Astrocyte of the hippocampus (primary cell): Measurements from ENCODE around the gene ARHGAP6.
A peak's percentile ranks its signal among the peaks of the same experiment; 100 is the strongest.

Experiments
- DNase-seq: peaks from one replicate; pipeline ENCODE4 v3.0.0; 2011; ENCODE audit warnings: low read depth, low spot score

Gene ARHGAP6

DNA sequence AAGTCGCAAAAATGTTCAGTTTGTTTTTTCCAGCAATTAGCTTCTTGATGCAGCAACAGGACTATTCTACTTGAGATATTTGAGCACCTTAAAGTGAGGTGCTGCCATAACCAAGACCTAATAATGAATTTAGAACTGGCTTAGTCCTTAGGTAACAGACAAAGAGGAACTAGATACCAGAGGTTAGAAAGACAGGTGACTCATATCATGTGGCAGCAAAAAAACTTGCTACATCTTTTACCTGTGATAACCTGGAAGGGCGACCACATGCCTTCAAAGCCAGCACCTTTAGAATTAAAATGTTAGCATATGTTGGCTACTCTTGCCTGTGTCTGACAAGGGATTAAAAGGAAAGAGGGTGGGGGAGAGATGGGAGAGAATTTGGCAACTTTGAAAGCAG is 90.4 kb downstream of the ARHGAP6 start:
- no peak for DNase-seq

- DNase-seq: no peak
These were observed 98.0 kb downstream of the ARHGAP6 start for GRCh38 chrX:11567528-11568220.

DNA sequence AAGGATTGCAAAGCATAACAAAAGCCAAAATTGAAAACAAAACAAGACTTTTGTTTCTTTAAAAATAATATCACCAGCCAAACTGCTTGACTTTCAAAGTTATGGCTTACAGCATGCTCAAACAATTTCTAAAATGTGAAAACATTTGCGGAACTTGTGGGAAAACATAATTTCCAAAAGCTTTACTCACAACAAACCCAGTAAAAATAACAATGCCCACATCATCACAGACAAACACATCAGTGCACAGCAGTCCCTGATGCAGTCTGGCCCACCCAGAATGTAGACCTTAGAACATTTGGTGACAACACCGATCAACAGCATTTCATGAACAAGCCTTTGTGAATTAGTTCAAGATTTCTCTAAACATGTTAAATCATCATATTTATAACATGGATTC is 98.9 kb downstream of the ARHGAP6 start:
- DNase-seq: no peak

DNA sequence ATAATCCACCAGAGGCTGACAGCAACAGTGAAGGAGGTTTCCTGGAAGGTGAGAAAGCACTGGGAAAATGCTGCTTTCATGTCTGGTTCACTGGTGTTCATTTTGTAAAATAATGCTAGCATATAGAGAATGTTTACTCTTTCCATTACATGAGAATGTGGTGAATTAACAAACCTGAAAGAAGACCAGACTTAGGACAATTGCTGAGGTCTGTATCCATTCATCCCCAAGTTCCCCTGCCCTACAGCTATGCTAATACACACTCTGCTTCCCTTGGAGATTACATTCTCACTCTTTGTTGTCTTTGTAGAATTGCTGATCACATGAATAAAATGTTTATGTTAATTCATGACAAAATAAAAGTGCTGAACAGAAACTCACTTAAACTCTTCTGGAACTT is 99.5 kb downstream of the ARHGAP6 start:
- DNase-seq: no peak

DNA sequence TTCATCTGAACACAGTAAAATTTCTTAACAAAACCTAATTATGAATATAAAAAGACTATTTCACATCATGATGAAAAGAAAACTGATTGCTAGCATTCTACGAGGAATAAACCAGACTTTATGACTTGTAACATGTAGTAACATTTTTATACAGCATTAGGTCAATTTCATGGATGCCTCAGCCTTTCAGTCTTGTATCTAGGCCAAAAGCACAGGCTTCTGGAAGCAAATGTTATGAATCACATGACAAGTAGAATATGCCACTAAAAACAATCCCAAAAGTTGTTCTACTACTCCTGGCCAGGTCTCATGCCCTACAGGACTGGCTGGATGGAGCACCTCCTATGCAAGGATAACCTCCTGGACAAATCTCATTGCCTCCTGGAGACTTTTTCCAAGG is 101.2 kb downstream of the ARHGAP6 start:
- DNase-seq: no peak

DNA sequence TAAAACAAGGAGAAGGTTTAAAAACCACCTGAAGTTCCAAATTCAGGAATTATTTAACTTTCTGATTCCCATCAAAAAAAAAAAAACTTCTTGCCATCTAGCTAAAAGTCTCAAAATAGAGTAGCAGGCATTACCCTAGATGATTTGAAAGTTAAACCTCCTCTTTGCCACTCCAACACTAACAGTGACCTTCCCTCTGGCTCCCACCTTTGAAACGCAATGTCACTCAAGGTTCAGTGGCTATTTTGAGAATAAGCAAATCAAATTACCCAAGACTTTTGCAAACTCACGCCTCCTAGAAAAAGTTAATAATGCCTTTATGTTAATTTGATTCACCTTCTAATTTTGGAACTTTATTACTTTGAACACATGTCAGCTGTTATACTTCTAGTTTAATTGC is 103.2 kb downstream of the ARHGAP6 start:
- DNase-seq: no peak

DNA sequence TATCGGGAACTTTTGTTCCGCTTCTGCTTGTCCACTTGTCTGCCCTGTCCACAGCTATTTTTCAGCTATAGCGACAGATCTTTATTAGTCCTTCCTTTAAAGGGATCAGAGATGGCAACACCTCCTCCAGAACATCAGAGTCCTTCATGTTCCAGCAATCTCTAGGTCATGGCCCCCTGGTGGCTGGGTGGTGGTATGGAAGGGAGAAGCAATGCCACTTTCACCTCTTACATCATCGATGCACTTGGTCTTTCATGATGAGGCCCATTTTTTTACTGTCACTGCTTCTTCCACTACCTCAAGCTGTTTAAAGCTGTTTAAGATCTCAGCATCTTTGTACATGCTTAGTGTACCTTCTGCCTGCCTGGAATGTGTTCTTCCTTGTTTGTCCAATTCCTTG is 106.7 kb downstream of the ARHGAP6 start:
- no peak for DNase-seq

DNA sequence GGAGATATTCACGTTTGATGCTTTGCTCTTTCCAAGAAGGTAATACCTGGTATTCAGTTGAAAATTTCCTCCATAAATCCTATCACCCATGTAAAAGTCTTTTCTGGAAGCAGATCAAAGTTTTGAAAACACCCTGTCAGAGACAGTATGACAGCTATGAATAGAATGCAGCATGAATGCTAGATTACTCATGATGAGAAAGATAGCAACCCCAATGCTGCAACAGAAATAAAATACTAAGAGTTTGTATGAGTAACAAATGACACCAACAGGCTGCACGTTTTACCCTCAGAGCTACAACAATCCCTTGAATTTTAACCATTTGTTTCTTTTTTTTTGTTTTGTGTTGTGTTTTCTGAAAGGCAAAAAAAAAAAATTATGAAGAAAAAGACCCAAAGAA is 108.6 kb downstream of the ARHGAP6 start:
- DNase-seq: peak; percentile 39

GRCh38 chrX:11555759-11556158 is 110.0 kb downstream of the ARHGAP6 start:
- DNase-seq: no peak

GRCh38 chrX:11553594-11553993 is 112.1 kb downstream of the ARHGAP6 start:
- no peak for DNase-seq

GRCh38 chrX:11551151-11551550 is 114.6 kb downstream of the ARHGAP6 start:
- DNase-seq: no peak

DNA sequence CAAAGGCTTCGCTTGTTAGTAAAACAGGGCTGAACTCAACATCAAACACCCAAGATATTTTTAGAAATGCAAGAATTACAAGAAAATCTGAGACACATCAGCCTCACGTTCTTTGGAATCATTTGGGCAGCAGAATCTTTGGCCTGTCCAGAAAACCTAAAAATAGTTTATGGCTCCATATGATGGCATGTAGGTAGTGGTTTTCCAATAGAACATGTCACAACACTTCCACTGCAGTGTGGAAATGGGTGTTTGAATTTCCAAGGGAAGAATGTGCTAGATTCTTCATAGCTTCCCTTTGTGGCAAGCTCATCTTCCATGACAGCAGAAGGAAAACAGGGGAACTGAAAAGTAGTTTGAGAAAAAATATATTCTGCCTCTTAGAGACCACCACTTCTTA is 118.8 kb downstream of the ARHGAP6 start:
- no peak for DNase-seq

- DNase-seq: no peak
These were observed 122.5 kb downstream of the ARHGAP6 start for GRCh38 chrX:11543249-11543648.

- DNase-seq: no peak
These were observed 124.2 kb downstream of the ARHGAP6 start for GRCh38 chrX:11541510-11541909.

- DNase-seq: no peak
These were observed 125.0 kb downstream of the ARHGAP6 start for GRCh38 chrX:11540532-11541377.

DNA sequence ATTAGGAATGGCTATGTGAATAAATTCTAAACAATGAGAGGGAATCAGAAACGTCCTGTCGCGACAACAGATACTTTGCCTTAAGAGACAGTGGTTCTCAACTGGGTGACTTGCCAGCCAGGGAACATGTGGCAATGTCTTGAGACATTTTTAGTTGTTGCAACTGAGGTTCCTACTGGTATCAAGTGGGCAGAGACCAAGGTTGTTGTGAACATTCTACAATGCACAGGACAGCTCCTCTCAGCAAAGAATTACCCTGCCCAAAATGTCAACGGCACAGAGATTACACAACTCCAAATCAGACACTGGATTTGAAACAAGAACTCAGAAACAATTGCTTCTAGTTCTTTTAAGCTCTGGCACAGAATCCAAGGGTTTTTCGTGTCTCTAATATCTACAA is 128.6 kb downstream of the ARHGAP6 start:
- DNase-seq: no peak

DNA sequence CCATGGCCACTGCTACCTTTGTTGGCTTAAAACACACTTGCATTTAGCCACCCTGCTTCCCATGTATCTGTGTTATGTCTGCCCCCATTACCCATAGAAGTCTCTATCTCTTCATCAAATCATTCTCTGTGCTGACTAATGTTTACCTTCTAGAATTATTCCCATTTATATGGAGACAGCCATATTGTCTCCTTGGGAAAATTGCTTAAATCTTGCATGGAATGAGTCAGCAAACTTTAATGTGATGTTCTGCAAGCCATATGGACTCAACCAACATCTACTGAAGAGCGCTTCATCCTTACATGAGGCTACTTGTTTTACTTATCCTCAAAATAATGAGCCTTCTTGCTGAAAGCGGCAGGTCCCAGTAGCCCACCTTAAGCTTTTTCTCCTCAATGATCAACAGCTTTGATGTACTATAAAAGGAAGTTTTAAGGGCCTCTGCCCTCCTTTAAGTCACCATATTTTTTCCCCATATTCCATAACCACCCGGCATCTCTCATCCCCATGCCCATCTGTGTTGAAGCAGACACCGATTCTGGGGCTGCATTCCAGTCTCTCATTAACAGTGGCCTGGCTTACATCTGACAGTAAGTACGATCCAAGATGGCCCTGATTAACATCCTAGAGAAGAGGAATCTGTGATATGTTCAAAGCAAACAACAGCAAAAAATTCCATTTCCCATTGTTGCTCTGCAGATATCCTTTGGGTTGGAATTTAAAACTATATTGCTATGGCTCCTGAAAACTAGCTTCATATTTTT is 130.4 kb downstream of the ARHGAP6 start:
- no peak for DNase-seq

DNA sequence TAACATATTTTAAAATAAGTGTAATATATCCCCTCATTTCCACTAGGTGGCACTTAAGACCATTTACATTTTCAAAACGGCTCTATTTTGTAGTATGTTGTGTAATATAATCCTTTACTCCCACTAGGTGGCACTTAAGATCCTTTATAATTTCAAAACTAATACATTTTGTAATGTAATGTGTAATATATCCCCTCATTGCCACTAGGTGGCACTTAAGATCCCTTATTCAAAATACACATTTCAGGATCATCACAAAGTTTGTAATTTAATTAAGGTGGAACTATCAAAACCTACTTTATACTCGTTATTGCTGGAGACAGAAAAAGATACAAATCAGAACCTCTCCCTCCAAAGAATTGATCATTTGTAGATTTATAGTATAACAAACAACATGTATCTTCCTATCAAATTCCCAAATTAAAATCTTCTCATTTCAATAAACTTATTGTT is 132.5 kb downstream of the ARHGAP6 start:
- peak; percentile 70 for DNase-seq

DNA sequence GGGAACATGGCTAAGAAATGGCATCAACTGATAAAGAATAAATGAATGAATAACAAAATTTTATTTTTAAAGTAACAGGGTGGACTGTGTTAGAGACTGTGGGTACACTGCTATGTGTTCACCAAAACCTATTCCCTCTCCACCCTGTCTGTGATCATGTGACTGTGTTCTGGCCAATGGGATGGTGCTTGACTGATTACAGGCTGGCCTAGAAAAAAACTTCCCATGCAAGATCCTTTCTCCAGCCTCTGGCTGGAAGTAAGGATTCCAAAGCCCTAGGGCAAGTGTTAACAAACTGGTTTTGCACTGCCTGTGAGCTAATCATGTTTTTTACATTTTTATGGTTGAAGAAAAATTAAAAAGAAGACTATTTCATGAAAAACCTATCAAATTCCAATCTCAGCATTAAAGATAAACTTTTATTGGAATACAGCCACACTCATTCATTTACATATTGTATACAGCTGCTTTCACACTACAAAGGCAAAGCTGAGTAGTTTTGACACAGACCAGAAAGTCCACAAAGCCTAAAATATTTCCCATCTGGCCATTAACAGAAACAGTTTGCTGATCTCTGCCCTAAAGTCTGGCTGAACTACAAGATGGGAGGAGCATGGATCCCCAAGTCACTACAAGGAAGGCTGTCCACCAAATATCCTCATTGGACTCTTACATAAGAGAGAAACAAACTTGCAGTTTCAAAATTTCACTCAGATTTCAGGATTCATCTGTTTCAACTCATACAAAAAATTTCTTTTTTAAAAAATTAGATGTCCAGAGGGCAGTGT is 133.2 kb downstream of the ARHGAP6 start:
- DNase-seq: no peak

DNA sequence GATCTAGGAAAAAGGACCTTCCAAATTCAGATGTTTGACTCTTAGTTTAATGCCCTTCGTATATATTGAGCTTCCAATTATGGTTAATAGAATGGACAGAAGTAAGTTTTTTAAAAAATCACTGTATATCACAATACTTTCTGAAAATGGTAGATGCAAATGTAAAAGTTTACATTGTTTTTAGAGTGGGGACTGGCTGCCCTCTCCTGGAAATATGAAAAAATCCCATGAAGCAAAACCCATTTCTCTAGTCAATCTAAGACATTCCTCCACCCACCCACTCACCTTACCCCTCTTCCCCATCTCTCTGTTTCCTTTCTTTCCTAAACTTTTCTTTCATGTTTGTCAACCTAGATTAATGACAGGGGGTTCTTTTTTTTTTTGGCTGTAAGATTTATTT is 134.5 kb downstream of the ARHGAP6 start:
- peak; percentile 30 for DNase-seq

DNA sequence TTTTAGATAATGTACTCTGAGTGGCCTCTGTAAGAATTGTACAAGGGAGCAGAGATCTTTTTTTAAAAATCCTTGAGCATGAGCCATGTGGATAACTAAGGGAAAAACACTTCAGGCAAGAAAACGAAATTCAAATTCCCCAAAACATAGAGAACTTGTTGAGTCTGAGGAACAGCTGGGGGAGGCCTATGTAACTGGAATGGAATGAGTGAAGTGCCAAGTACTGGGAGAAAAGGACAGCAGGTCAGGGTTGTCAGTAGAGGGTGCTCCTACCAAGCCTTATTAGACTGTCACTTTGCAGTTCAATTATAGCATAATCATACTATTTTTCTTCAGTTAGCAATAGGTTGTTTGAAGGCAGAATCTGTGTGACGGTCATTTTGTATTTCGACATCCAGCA is 135.1 kb downstream of the ARHGAP6 start:
- DNase-seq: no peak

DNA sequence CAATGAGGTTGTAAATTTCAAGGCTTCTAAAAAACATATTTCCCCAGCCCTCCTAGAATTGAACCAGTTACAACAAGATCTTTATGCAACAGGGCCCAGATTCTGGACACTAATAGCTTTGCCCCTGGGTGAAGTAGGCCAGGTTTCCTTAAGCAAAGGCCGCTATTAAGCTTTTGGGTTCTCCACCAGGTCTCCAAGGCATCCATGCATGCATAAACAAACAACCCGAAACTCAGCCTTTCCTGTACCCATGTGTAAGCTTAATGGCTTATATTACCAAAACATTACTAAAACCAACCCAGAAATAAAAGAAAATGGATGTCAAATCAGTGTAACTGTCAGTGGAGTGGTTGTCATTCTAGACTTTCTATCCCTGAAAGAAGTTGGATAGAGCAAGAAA is 137.1 kb downstream of the ARHGAP6 start:
- DNase-seq: no peak
